SK-N-SH (cell line): Measurements from ENCODE around the gene FJX1. TPM values are rescaled to one million over a fixed set of nuclear protein-coding genes. Genes with fewer than 3 reads are reported as not detected.

Experiments used
- CTCF ChIA-PET: fragments of 300-600, 350-600 bp; formaldehyde crosslinking; extraction: SDS; loops from one replicate; lab custom pipeline; 2021; lab: Yijun Ruan, JAX
- POLR2A ChIA-PET: fragments of 350-600 bp; sonication (Branson Sonifier 250); formaldehyde crosslinking; extraction: SDS; loops from one replicate; lab custom pipeline; 2020; ENCODE audit warnings: antibody characterized with exemption, inconsistent platforms; lab: Yijun Ruan, JAX
- DNase-seq: peaks from one replicate; pipeline ENCODE4 v3.0.0; 2012
- H2AFZ ChIP-seq: fragments of 200-600 bp; sonication (generic); 2 replicates; pipeline ENCODE4 v1.8.1; 2016; ENCODE audit warnings: antibody characterized with exemption, mild to moderate bottlenecking, low read depth
- H3F3A ChIP-seq: fragments of 200-600 bp; sonication (generic); replicated peaks from 2 replicates; pipeline ENCODE3; 2016; ENCODE audit warnings: antibody characterized with exemption, mild to moderate bottlenecking; ENCODE audit not compliant: insufficient read depth
- H3K27ac ChIP-seq, 2 experiments: fragments of 200-500 bp in 1 of 2; fragments of 200-600 bp in 1 of 2; sonication (Bioruptor generic) in 1 of 2; sonication (generic), shearing (Covaris generic) in 1 of 2; 2 replicates each; pipeline versions ENCODE4 v1.5.1 to v1.6.1; 2014 to 2016; ENCODE audit warnings: low read depth in 2 of 2, inconsistent platforms in 1 of 2, low read length in 1 of 2, mild to moderate bottlenecking in 1 of 2, mixed read lengths in 1 of 2
- H3K27me3 ChIP-seq: fragments of 200-600 bp; sonication (generic), shearing (Covaris generic); 2 replicates; pipeline ENCODE4 v1.6.1; 2016; ENCODE audit warnings: mixed run types; ENCODE audit not compliant: insufficient read depth
- H3K36me3 ChIP-seq, 2 experiments: fragments of 200-500 bp in 1 of 2; fragments of 200-600 bp in 1 of 2; sonication (Bioruptor generic) in 1 of 2; sonication (generic) in 1 of 2; replicated peaks in 1 of 2; 2 replicates each; pipeline versions ENCODE3 to v1.5.1; 2014 to 2016; ENCODE audit warnings: low read length in 1 of 2, mild to moderate bottlenecking in 1 of 2; ENCODE audit not compliant: insufficient read depth in 2 of 2, control insufficient read depth in 1 of 2
- H3K4me1 ChIP-seq, 2 experiments: fragments of 200-500 bp in 1 of 2; fragments of 200-600 bp in 1 of 2; sonication (Bioruptor generic) in 1 of 2; sonication (generic), shearing (Covaris generic) in 1 of 2; 2 replicates each; pipeline versions ENCODE4 v1.5.1 to v1.6.1; 2014 to 2016; ENCODE audit warnings: low read depth in 1 of 2, low read length in 1 of 2, mixed run types in 1 of 2; ENCODE audit not compliant: insufficient read depth in 2 of 2, control insufficient read depth in 1 of 2
- H3K4me2 ChIP-seq: fragments of 200-600 bp; sonication (generic), shearing (Covaris generic); 2 replicates; pipeline ENCODE4 v1.6.1; 2017; ENCODE audit warnings: mixed run types
- H3K4me3 ChIP-seq, 2 experiments: fragments of 200-500 bp in 1 of 2; fragments of 200-600 bp in 1 of 2; sonication (Bioruptor generic) in 1 of 2; sonication (generic), shearing (Covaris generic) in 1 of 2; 2 replicates each; pipeline versions ENCODE4 v1.5.1 to v1.8.1; 2014 to 2016; ENCODE audit warnings: low read depth in 2 of 2, inconsistent platforms in 1 of 2, low read length in 1 of 2, mild to moderate bottlenecking in 1 of 2, mixed read lengths in 1 of 2, moderate library complexity in 1 of 2
- H3K79me2 ChIP-seq: fragments of 200-600 bp; sonication (generic); 2 replicates; pipeline ENCODE4 v1.8.1; 2017; ENCODE audit warnings: mild to moderate bottlenecking; ENCODE audit not compliant: insufficient read depth
- H3K9ac ChIP-seq: fragments of 200-600 bp; sonication (generic); 2 replicates; pipeline ENCODE4 v1.6.1; 2017; ENCODE audit warnings: mixed run types
- H3K9me2 ChIP-seq: fragments of 200-600 bp; sonication (generic); 2 replicates; pipeline ENCODE4 v1.6.1; 2017; ENCODE audit warnings: mixed run types
- H3K9me3 ChIP-seq: fragments of 200-600 bp; sonication (generic); 2 replicates; pipeline ENCODE4 v1.6.1; 2017; ENCODE audit warnings: mixed run types, mild to moderate bottlenecking, moderate library complexity
- H4K20me1 ChIP-seq: fragments of 200-600 bp; sonication (generic); 2 replicates; pipeline ENCODE4 v1.6.1; 2017; ENCODE audit warnings: mild to moderate bottlenecking, mixed run types; ENCODE audit not compliant: insufficient read depth
- CHD2 ChIP-seq: fragments of 150-350 bp; IDR thresholded peaks from 2 replicates; pipeline ENCODE4 v1.6.1; 2018; ENCODE audit warnings: low read length; ENCODE audit not compliant: partially characterized antibody
- FOSL2 ChIP-seq: IDR thresholded peaks from 2 replicates; pipeline ENCODE4 v1.4.0; 2012; ENCODE audit warnings: low read depth, mild to moderate bottlenecking, moderate library complexity, borderline replicate concordance
- FOXM1 ChIP-seq: IDR thresholded peaks from 2 replicates; pipeline ENCODE4 v1.4.0; 2012; ENCODE audit warnings: low read depth, mild to moderate bottlenecking
- GABPA ChIP-seq: IDR thresholded peaks from 2 replicates; pipeline ENCODE4 v1.4.0; 2012; ENCODE audit warnings: low read depth, mild to moderate bottlenecking
- JUND ChIP-seq: IDR thresholded peaks from 2 replicates; pipeline ENCODE4 v1.4.0; 2012
- MEF2A ChIP-seq: IDR thresholded peaks from 2 replicates; pipeline ENCODE4 v1.4.0; 2012; ENCODE audit warnings: low read depth, borderline replicate concordance
- POLR2AphosphoS5 ChIP-seq: IDR thresholded peaks from 2 replicates; pipeline ENCODE4 v1.6.1; 2012; ENCODE audit warnings: low read depth, low read length
- RCOR1 ChIP-seq: fragments of 150-350 bp; IDR thresholded peaks from 2 replicates; pipeline ENCODE4 v1.6.1; 2017; ENCODE audit warnings: antibody characterized with exemption, low read length
- REST ChIP-seq: IDR thresholded peaks from 2 replicates; pipeline ENCODE4 v1.6.1; 2012; ENCODE audit warnings: mild to moderate bottlenecking, low read depth, low read length, moderate library complexity
- SIN3A ChIP-seq: IDR thresholded peaks from 2 replicates; pipeline ENCODE4 v1.6.1; 2012; ENCODE audit warnings: low read depth, mild to moderate bottlenecking, low read length, moderate library complexity, borderline replicate concordance
- TAF1 ChIP-seq: IDR thresholded peaks from 2 replicates; pipeline ENCODE4 v1.6.1; 2012; ENCODE audit warnings: low read depth, mild to moderate bottlenecking, low read length, moderate library complexity, borderline replicate concordance
- TCF12 ChIP-seq: IDR thresholded peaks from 2 replicates; pipeline ENCODE4 v1.4.0; 2012
- TEAD4 ChIP-seq: IDR thresholded peaks from 2 replicates; pipeline ENCODE4 v1.4.0; 2012; ENCODE audit warnings: mild to moderate bottlenecking, borderline replicate concordance; ENCODE audit not compliant: insufficient read depth
- YY1 ChIP-seq: IDR thresholded peaks from 2 replicates; pipeline ENCODE4 v1.4.0; 2012; ENCODE audit warnings: low read depth, mild to moderate bottlenecking
- WGBS: methylation state at CpG from one replicate; pipeline ENCODE4 v1.1.6; 2017; ENCODE audit warnings: low lambda C conversion rate; 5-methylcytosine and 5-hydroxymethylcytosine counted together
- polyA plus RNA-seq, 3 experiments: library from polyadenylated mRNA; depleted of rRNA; stranded (reverse); fragments of >200 nt; gene quantifications; 2 replicates each; pipeline ENCODE4 v1.2.3, GENCODE V29; 2012
- TF ChIP-seq, protein P1 (sequence below): IDR thresholded peaks from 2 replicates; pipeline ENCODE4; 2012

Gene FJX1
- polyA plus RNA-seq, 1 of the 3 experiments (the other 2 are of a cell fraction) = 34.5 TPM

- no peaks in the 10 kb centered on the region for H3K9me2 ChIP-seq
- no peaks in the 10 kb centered on the region for H3K9me3 ChIP-seq
- H3K27ac ChIP-seq = peak overlapping the region in 1 of 2 experiments; percentile 35; a peak in 1 of 4 replicates
- no peak overlapping the region for H3K4me3 ChIP-seq
- no peak overlapping the region for H3K9ac ChIP-seq
- no peak overlapping the region for H2AFZ ChIP-seq
- no peak for DNase-seq
- WGBS = 70% methylated on average over 1 of the region's 1 CpG
- H3K4me1 ChIP-seq = peaks cover 8 to 42% of the 10 kb centered on the region in 2 experiments
- H3K36me3 ChIP-seq = no peaks in the 10 kb centered on the region
- no peak for TF ChIP-seq YY1
- peak overlapping the region; percentile 13; the same call in 1 of the 2 replicates for H3K4me2 ChIP-seq
- peaks cover 17% of the 10 kb centered on the region for H3F3A ChIP-seq
- H4K20me1 ChIP-seq = no peaks in the 10 kb centered on the region
- H3K79me2 ChIP-seq = no peaks in the 10 kb centered on the region
- ChIA-PET CTCF (no interaction called here), POLR2A (no interaction called here)
- H3K27me3 ChIP-seq = no peaks in the 10 kb centered on the region
Observed at GRCh38 chr11:35583843-35584242, 34.4 kb upstream of the FJX1 start.

- ChIA-PET POLR2A (no interaction called here), CTCF (no interaction called here)
- H2AFZ ChIP-seq = no peak overlapping the region
- no peak for DNase-seq
- peaks cover 8 to 46% of the 10 kb centered on the region in 2 experiments for H3K4me1 ChIP-seq
- H3K9me2 ChIP-seq = no peaks in the 10 kb centered on the region
- H3K4me3 ChIP-seq = no peak overlapping the region
- no peak overlapping the region for H3K4me2 ChIP-seq
- peaks cover 17% of the 10 kb centered on the region for H3F3A ChIP-seq
- no peak for TF ChIP-seq POLR2AphosphoS5
- TF ChIP-seq FOXM1 = no peak
- TF ChIP-seq SIN3A = no peak
- no peak for TF ChIP-seq REST
- TF ChIP-seq TCF12 = peak; percentile 67
- TF ChIP-seq FOSL2 = peak; percentile 78
- no peak for TF ChIP-seq RCOR1
- TF ChIP-seq TAF1 = no peak
- no peak for TF ChIP-seq CHD2
- no peak for TF ChIP-seq TEAD4
- TF ChIP-seq GABPA = no peak
- TF ChIP-seq, protein P1, sequence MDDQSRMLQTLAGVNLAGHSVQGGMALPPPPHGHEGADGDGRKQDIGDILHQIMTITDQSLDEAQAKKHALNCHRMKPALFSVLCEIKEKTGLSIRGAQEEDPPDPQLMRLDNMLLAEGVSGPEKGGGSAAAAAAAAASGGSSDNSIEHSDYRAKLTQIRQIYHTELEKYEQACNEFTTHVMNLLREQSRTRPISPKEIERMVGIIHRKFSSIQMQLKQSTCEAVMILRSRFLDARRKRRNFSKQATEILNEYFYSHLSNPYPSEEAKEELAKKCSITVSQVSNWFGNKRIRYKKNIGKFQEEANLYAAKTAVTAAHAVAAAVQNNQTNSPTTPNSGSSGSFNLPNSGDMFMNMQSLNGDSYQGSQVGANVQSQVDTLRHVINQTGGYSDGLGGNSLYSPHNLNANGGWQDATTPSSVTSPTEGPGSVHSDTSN = 0 out of 2 replicates have a peak, but pooled peaks have one; percentile 21
- TF ChIP-seq MEF2A = no peak
- TF ChIP-seq JUND = peak; percentile 58
- H3K27me3 ChIP-seq = no peaks in the 10 kb centered on the region
- H4K20me1 ChIP-seq = no peaks in the 10 kb centered on the region
- H3K9ac ChIP-seq = no peak overlapping the region
- H3K27ac ChIP-seq = peak overlapping the region in 1 of 2 experiments; percentile 35; a peak in 1 of 4 replicates
- WGBS = 50% methylated on average over 3 of the region's 3 CpGs
- no peaks in the 10 kb centered on the region for H3K9me3 ChIP-seq
- no peaks in the 10 kb centered on the region for H3K79me2 ChIP-seq
- H3K36me3 ChIP-seq = no peaks in the 10 kb centered on the region
Observed at GRCh38 chr11:35584321-35584720, 33.9 kb upstream of the FJX1 start.
